Measurements from ENCODE around the gene GLS2. TPM values are rescaled to one million over a fixed set of nuclear protein-coding genes. Genes with fewer than 3 reads are reported as not detected.

Gene GLS2
- total and polyA plus RNA-seq, 2 experiments from 2014 or later = 12.2 to 31.6 TPM

DNA sequence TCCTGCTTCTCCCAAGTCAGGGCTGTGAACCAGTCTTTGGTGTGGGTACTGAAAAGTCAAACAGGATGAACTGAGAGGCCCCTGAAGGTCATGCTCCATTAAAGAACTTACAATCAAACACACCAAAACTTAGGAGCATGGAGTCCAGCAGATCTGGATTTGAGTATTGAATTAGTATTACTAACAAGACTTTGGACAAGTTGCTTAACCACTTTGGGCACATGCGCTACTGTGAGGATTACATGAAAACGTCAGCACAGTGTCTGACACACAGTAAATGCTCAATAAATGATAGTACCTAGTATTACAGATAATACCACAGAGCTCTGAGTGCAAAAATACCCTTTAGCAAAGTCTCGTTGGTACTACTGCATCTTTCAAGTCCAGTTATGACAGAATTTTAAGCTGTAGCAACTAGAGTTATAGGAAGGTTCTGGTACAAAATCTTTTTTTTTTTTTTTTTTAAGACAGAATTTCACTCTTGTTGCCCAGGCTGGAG, 62.0 kb downstream of the GLS2 start (continued):
- TF ChIP-seq, protein P1, sequence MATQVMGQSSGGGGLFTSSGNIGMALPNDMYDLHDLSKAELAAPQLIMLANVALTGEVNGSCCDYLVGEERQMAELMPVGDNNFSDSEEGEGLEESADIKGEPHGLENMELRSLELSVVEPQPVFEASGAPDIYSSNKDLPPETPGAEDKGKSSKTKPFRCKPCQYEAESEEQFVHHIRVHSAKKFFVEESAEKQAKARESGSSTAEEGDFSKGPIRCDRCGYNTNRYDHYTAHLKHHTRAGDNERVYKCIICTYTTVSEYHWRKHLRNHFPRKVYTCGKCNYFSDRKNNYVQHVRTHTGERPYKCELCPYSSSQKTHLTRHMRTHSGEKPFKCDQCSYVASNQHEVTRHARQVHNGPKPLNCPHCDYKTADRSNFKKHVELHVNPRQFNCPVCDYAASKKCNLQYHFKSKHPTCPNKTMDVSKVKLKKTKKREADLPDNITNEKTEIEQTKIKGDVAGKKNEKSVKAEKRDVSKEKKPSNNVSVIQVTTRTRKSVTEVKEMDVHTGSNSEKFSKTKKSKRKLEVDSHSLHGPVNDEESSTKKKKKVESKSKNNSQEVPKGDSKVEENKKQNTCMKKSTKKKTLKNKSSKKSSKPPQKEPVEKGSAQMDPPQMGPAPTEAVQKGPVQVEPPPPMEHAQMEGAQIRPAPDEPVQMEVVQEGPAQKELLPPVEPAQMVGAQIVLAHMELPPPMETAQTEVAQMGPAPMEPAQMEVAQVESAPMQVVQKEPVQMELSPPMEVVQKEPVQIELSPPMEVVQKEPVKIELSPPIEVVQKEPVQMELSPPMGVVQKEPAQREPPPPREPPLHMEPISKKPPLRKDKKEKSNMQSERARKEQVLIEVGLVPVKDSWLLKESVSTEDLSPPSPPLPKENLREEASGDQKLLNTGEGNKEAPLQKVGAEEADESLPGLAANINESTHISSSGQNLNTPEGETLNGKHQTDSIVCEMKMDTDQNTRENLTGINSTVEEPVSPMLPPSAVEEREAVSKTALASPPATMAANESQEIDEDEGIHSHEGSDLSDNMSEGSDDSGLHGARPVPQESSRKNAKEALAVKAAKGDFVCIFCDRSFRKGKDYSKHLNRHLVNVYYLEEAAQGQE (IDR thresholded peaks at IDR 0.05; ENCODE audit: unreplicated experiment) = no peak
- TF ChIP-seq NANOG (IDR thresholded peaks at IDR 0.05; ENCODE audit: borderline replicate concordance) = no peak
- TF ChIP-seq EZH2phosphoT487 (IDR thresholded peaks at IDR 0.05; ENCODE audit: unreplicated experiment) = no peak

DNA sequence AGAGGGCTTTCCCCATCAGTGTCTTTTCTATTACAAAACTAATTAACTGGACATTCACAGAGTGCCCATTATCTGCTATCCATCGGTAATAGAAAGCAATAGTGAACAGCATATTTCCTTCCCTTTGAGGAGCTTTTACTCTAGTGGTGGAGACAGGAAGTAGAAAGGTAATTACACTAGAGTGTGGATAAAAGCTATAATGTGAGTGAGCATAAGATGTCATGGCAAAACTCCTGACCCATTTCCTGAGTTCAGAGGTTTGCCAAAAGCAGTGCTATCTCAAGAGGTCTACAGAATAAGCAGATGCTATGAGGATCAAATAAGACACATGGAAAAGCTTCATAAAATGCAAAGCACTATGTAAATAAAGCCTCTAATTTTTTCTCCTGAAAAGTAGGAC, 62.8 kb downstream of the GLS2 start:
- Histone ChIP-seq H3K9me2 (ENCODE audit: insufficient read depth) (no peaks in the 10 kb centered on the region), H3F3A (replicated peaks; ENCODE audit: low read depth) (no peaks in the 10 kb centered on the region), H3K4me3 (no peak overlapping the region), H2AFZ (no peak overlapping the region), H4K20me1 (replicated peaks; ENCODE audit: insufficient read depth) (peaks cover 4% of the 10 kb centered on the region; the same call in 1 of the 2 replicates), H3K4me2 (no peak overlapping the region), H3K27ac (ENCODE audit: low read depth) (no peak overlapping the region), H3K4me1 (ENCODE audit: insufficient read depth) (no peaks in the 10 kb centered on the region), H3K27me3 (ENCODE audit: insufficient read depth) (no peaks in the 10 kb centered on the region), H3K79me2 (replicated peaks; ENCODE audit: insufficient read depth) (no peaks in the 10 kb centered on the region), H3K36me3 (ENCODE audit: insufficient read depth) (peaks cover 58% of the 10 kb centered on the region)
- H3K4me1 Mint-ChIP-seq = no peaks in the 10 kb centered on the region
- H3K27ac Mint-ChIP-seq = no peak overlapping the region
- peaks cover 4% of the 10 kb centered on the region for H3K27me3 Mint-ChIP-seq (ENCODE audit: insufficient read depth, low read depth, poor library complexity)
- no peaks in the 10 kb centered on the region for H3K9me3 Mint-ChIP-seq
- ATAC-seq (no peak), DNase-seq (ENCODE audit: low spot score) (no peak)
- no peak overlapping the region for H3K4me3 Mint-ChIP-seq
- peaks cover 86% of the 10 kb centered on the region for H3K36me3 Mint-ChIP-seq (ENCODE audit: low read depth)
- TF ChIP-seq NANOG (IDR thresholded peaks at IDR 0.05; ENCODE audit: borderline replicate concordance) (no peak), CREB1 (CRISPR knock-in tag; IDR thresholded peaks at IDR 0.05; ENCODE audit: low read depth) (no peak), STAT1 (IDR thresholded peaks at IDR 0.05; ENCODE audit: unreplicated experiment) (no peak), POLR2AphosphoS5 (IDR thresholded peaks at IDR 0.05; ENCODE audit: low read depth) (no peak), ZNF331 (CRISPR knock-in tag; IDR thresholded peaks at IDR 0.05; ENCODE audit: low read depth) (no peak), JUNB (IDR thresholded peaks at IDR 0.05; ENCODE audit: unreplicated experiment) (no peak), EZH2 (IDR thresholded peaks at IDR 0.05; ENCODE audit: low read depth, unreplicated experiment) (no peak)
- TF ChIP-seq, protein P2, sequence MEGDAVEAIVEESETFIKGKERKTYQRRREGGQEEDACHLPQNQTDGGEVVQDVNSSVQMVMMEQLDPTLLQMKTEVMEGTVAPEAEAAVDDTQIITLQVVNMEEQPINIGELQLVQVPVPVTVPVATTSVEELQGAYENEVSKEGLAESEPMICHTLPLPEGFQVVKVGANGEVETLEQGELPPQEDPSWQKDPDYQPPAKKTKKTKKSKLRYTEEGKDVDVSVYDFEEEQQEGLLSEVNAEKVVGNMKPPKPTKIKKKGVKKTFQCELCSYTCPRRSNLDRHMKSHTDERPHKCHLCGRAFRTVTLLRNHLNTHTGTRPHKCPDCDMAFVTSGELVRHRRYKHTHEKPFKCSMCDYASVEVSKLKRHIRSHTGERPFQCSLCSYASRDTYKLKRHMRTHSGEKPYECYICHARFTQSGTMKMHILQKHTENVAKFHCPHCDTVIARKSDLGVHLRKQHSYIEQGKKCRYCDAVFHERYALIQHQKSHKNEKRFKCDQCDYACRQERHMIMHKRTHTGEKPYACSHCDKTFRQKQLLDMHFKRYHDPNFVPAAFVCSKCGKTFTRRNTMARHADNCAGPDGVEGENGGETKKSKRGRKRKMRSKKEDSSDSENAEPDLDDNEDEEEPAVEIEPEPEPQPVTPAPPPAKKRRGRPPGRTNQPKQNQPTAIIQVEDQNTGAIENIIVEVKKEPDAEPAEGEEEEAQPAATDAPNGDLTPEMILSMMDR (conservative IDR thresholded peaks at IDR 0.05; ENCODE audit: low read depth in 2 of 2) = no peak
- TF ChIP-seq, protein P3, sequence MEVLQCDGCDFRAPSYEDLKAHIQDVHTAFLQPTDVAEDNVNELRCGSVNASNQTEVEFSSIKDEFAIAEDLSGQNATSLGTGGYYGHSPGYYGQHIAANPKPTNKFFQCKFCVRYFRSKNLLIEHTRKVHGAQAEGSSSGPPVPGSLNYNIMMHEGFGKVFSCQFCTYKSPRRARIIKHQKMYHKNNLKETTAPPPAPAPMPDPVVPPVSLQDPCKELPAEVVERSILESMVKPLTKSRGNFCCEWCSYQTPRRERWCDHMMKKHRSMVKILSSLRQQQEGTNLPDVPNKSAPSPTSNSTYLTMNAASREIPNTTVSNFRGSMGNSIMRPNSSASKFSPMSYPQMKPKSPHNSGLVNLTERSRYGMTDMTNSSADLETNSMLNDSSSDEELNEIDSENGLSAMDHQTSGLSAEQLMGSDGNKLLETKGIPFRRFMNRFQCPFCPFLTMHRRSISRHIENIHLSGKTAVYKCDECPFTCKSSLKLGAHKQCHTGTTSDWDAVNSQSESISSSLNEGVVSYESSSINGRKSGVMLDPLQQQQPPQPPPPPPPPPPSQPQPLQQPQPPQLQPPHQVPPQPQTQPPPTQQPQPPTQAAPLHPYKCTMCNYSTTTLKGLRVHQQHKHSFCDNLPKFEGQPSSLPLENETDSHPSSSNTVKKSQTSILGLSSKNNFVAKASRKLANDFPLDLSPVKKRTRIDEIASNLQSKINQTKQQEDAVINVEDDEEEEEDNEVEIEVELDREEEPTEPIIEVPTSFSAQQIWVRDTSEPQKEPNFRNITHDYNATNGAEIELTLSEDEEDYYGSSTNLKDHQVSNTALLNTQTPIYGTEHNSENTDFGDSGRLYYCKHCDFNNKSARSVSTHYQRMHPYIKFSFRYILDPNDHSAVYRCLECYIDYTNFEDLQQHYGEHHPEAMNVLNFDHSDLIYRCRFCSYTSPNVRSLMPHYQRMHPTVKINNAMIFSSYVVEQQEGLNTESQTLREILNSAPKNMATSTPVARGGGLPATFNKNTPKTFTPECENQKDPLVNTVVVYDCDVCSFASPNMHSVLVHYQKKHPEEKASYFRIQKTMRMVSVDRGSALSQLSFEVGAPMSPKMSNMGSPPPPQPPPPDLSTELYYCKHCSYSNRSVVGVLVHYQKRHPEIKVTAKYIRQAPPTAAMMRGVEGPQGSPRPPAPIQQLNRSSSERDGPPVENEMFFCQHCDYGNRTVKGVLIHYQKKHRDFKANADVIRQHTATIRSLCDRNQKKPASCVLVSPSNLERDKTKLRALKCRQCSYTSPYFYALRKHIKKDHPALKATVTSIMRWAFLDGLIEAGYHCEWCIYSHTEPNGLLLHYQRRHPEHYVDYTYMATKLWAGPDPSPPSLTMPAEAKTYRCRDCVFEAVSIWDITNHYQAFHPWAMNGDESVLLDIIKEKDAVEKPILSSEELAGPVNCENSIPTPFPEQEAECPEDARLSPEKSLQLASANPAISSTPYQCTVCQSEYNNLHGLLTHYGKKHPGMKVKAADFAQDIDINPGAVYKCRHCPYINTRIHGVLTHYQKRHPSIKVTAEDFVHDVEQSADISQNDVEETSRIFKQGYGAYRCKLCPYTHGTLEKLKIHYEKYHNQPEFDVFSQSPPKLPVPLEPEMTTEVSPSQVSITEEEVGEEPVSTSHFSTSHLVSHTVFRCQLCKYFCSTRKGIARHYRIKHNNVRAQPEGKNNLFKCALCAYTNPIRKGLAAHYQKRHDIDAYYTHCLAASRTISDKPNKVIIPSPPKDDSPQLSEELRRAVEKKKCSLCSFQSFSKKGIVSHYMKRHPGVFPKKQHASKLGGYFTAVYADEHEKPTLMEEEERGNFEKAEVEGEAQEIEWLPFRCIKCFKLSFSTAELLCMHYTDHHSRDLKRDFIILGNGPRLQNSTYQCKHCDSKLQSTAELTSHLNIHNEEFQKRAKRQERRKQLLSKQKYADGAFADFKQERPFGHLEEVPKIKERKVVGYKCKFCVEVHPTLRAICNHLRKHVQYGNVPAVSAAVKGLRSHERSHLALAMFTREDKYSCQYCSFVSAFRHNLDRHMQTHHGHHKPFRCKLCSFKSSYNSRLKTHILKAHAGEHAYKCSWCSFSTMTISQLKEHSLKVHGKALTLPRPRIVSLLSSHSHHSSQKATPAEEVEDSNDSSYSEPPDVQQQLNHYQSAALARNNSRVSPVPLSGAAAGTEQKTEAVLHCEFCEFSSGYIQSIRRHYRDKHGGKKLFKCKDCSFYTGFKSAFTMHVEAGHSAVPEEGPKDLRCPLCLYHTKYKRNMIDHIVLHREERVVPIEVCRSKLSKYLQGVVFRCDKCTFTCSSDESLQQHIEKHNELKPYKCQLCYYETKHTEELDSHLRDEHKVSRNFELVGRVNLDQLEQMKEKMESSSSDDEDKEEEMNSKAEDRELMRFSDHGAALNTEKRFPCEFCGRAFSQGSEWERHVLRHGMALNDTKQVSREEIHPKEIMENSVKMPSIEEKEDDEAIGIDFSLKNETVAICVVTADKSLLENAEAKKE (CRISPR knock-in tag; IDR thresholded peaks at IDR 0.05) = no peak
